PC-9 (cell line): ENCODE results near the gene CTNND2.

Experiments
- CTCF ChIP-seq: fragments of 200-600 bp; sonication (generic); conservative IDR thresholded peaks from 2 replicates; pipeline ENCODE4 v1.6.1; 2017; ENCODE audit warnings: mixed run types, antibody characterized with exemption, mild to moderate bottlenecking, moderate library complexity
- EZH2 ChIP-seq: fragments of 200-600 bp; sonication (generic); IDR thresholded peaks from 2 replicates; pipeline ENCODE4 v1.8.0; 2017; ENCODE audit warnings: antibody characterized with exemption, low read depth

GRCh38 chr5:11797132-11797531 is 107.1 kb downstream of the CTNND2 start:
- no peak for TF ChIP-seq CTCF
- no peak for TF ChIP-seq EZH2
